OCI-LY3 (cell line): Measurements from ENCODE around the gene SCYGR5.

Source experiments
- EZH2phosphoT487 ChIP-seq: fragments of 200-600 bp; shearing (Covaris generic); IDR thresholded peaks from 2 replicates; pipeline ENCODE4 v1.6.1; 2018; ENCODE audit warnings: antibody characterized with exemption, mixed run types, low read depth
- TF ChIP-seq, protein P1 (sequence below): fragments of 200-600, 300-600 bp; sonication (generic); IDR thresholded peaks from 2 replicates; pipeline ENCODE4 v1.5.1; 2014; ENCODE audit warnings: antibody characterized with exemption, low read length, low read depth

DNA sequence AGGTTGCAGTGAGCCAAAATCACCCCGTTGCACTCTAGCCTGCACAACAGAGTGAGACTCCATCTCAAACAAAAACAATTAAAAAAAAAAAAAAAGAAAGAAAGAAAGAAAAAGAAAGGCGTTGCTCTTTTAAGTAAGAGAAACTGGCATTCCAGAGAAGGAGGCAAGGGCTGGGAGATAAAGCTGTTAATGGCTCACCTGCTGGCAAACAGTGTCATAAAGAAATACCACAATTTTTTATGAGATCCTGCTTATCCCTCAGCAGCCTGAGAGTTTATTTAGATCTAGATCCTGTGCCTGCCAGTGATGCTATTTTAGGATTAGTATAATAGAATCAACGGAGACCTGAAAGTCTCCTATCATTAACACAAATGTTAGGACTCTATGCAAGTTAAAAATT is 35.0 kb downstream of the SCYGR5 start:
- no peak for TF ChIP-seq EZH2phosphoT487
- TF ChIP-seq, protein P1, sequence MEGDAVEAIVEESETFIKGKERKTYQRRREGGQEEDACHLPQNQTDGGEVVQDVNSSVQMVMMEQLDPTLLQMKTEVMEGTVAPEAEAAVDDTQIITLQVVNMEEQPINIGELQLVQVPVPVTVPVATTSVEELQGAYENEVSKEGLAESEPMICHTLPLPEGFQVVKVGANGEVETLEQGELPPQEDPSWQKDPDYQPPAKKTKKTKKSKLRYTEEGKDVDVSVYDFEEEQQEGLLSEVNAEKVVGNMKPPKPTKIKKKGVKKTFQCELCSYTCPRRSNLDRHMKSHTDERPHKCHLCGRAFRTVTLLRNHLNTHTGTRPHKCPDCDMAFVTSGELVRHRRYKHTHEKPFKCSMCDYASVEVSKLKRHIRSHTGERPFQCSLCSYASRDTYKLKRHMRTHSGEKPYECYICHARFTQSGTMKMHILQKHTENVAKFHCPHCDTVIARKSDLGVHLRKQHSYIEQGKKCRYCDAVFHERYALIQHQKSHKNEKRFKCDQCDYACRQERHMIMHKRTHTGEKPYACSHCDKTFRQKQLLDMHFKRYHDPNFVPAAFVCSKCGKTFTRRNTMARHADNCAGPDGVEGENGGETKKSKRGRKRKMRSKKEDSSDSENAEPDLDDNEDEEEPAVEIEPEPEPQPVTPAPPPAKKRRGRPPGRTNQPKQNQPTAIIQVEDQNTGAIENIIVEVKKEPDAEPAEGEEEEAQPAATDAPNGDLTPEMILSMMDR = no peak
